ENCODE data around the gene RABEP1. TPM values are rescaled to one million over a fixed set of nuclear protein-coding genes. Genes with fewer than 3 reads are reported as not detected.
A peak's percentile ranks its signal among the peaks of the same experiment; 100 is the strongest.
"Not testable (repeated sequence)": the region's sequence is repeated elsewhere in the genome, so short reads cannot be mapped to it uniquely, and the experiment has no call there.

Gene RABEP1
- total RNA-seq, 1 donor from 2014 or later: 50.0 TPM

DNA sequence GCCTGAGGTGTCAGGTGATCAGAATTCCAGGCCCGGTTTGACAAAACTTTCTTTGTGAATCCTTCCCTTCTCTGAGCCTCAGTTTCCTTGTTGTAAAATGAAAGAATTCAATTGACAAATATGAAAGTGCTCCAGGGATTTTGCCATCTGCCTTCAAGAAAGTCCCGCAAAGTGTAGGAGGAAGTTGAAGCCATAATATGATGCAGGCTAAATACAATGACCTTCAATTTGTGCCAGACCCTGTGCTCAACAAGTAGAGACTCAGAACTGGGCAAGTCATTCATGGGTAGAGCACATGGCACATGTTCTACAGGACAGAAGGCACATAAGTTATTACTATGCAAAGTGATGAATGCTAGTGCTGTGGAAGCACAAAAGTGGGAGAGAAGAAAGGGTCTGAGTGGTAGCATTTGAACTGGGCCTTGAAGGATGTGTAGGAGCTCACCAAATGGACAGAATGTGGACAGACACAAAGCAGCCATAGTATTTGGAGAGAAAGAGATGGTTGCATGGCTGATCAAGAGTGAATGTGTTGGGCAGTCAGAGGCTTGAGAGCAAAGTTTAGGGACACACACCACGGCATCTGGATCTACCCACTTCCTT, 45.0 kb upstream of the RABEP1 start:
- Histone ChIP-seq H2AFZ (replicated peaks) (no peak overlapping the region), H3K4me2 (no peak overlapping the region), H3K27me3 (no peaks in the 10 kb centered on the region), H3F3A (ENCODE audit: low read depth) (no peaks in the 10 kb centered on the region), H3K4me1 (no peaks in the 10 kb centered on the region), H3K9me3 (ENCODE audit: low read depth) (no peaks in the 10 kb centered on the region), H3K79me2 (ENCODE audit: low read depth) (no peaks in the 10 kb centered on the region), H4K20me1 (ENCODE audit: low read depth) (no peaks in the 10 kb centered on the region), H3K9ac (no peak overlapping the region), H3K4me3 (no peak overlapping the region), H3K27ac (no peak overlapping the region), H3K36me3 (no peaks in the 10 kb centered on the region)
- Mint-ChIP-seq H3K27ac (no peak overlapping the region), H3K27me3 (ENCODE audit: insufficient read depth, low read depth) (no peaks in the 10 kb centered on the region), H3K4me3 (no peak overlapping the region), H3K9me3 (no peaks in the 10 kb centered on the region), H3K4me1 (peaks cover 8% of the 10 kb centered on the region), H3K36me3 (peaks cover 4% of the 10 kb centered on the region)
- DNase-seq (ENCODE audit: low spot score): no peak
- TF ChIP-seq, protein P1, sequence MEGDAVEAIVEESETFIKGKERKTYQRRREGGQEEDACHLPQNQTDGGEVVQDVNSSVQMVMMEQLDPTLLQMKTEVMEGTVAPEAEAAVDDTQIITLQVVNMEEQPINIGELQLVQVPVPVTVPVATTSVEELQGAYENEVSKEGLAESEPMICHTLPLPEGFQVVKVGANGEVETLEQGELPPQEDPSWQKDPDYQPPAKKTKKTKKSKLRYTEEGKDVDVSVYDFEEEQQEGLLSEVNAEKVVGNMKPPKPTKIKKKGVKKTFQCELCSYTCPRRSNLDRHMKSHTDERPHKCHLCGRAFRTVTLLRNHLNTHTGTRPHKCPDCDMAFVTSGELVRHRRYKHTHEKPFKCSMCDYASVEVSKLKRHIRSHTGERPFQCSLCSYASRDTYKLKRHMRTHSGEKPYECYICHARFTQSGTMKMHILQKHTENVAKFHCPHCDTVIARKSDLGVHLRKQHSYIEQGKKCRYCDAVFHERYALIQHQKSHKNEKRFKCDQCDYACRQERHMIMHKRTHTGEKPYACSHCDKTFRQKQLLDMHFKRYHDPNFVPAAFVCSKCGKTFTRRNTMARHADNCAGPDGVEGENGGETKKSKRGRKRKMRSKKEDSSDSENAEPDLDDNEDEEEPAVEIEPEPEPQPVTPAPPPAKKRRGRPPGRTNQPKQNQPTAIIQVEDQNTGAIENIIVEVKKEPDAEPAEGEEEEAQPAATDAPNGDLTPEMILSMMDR (IDR thresholded peaks at IDR 0.05): no peak

DNA sequence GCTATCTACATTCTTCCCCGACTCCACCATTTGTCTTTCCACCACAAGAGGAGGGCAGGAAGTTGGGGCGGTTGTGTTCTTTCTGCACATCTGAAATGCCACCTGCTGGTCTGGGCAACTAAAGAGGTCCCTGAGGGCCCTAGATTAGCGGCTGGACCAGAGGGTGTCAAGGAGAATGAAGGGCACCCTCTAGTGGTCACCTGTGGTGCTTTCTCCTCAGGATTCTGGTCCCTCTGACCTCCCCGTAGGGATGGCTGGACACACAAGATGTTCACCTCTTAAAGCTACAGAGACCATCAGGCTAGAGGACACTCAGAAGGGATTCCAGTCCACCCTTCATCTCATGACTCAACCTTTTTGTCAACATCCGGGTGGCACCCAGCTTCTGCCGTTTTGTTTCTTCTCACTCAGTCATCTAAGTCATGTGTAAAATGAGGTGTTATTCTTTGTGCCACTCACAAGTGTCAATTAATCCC, 44.5 kb upstream of the RABEP1 start:
- no peak overlapping the region for H3K27ac Mint-ChIP-seq
- no peaks in the 10 kb centered on the region for H4K20me1 ChIP-seq (ENCODE audit: low read depth)
- no peak overlapping the region for H3K4me2 ChIP-seq
- no peaks in the 10 kb centered on the region for H3K79me2 ChIP-seq (ENCODE audit: low read depth)
- no peak overlapping the region for H3K4me3 ChIP-seq
- no peaks in the 10 kb centered on the region for H3K27me3 ChIP-seq
- H3K9me3 Mint-ChIP-seq: no peaks in the 10 kb centered on the region
- H3K4me1 Mint-ChIP-seq: peaks cover 4% of the 10 kb centered on the region
- H3K4me3 Mint-ChIP-seq: no peak overlapping the region
- peak; percentile 77 for DNase-seq (ENCODE audit: low spot score)
- peaks cover 4% of the 10 kb centered on the region for H3K36me3 Mint-ChIP-seq
- H3K27me3 Mint-ChIP-seq (ENCODE audit: insufficient read depth, low read depth): no peaks in the 10 kb centered on the region
- no peaks in the 10 kb centered on the region for H3K9me3 ChIP-seq (ENCODE audit: low read depth)
- no peak overlapping the region for H3K9ac ChIP-seq
- no peaks in the 10 kb centered on the region for H3K36me3 ChIP-seq
- TF ChIP-seq, protein P1 (IDR thresholded peaks at IDR 0.05): peak; percentile 75
- TF ChIP-seq EZH2phosphoT487 (IDR thresholded peaks at IDR 0.05): no peak
- H3K4me1 ChIP-seq: no peaks in the 10 kb centered on the region
- no peak overlapping the region for H2AFZ ChIP-seq (replicated peaks)
- H3K27ac ChIP-seq: no peak overlapping the region
- H3F3A ChIP-seq (ENCODE audit: low read depth): no peaks in the 10 kb centered on the region

DNA sequence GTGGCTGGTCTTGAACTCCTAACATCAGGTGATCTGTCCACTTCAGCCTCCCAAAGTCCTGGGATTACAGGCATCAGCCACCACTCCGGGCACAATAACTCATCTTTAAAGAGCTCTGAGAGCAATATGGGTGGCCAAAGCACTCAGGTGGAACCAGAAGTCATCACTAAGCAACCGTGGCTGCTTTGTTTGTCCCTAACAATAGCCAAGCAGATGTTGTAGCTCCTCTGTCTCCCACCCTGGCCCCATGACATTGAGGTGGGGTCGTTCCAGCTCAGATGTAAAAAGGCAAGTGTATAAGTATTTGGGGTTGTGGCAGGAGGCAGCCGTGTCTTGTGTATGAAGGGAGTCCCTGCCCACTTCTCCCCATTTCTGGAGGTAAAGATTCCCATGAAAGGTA, 43.8 kb upstream of the RABEP1 start:
- Histone ChIP-seq H3K9me3 (ENCODE audit: low read depth) (no peaks in the 10 kb centered on the region), H3K27me3 (no peaks in the 10 kb centered on the region), H4K20me1 (ENCODE audit: low read depth) (no peaks in the 10 kb centered on the region), H3K79me2 (ENCODE audit: low read depth) (no peaks in the 10 kb centered on the region), H3K4me3 (no peak overlapping the region), H3F3A (ENCODE audit: low read depth) (no peaks in the 10 kb centered on the region), H2AFZ (replicated peaks) (no peak overlapping the region), H3K9ac (no peak overlapping the region), H3K27ac (no peak overlapping the region), H3K36me3 (no peaks in the 10 kb centered on the region), H3K4me1 (no peaks in the 10 kb centered on the region), H3K4me2 (no peak overlapping the region)
- Mint-ChIP-seq H3K4me1 (no peaks in the 10 kb centered on the region), H3K9me3 (no peaks in the 10 kb centered on the region), H3K4me3 (no peak overlapping the region), H3K27ac (no peak overlapping the region), H3K27me3 (ENCODE audit: insufficient read depth, low read depth) (no peaks in the 10 kb centered on the region), H3K36me3 (peaks cover 4% of the 10 kb centered on the region)
- DNase-seq (ENCODE audit: low spot score): no peak
- TF ChIP-seq, protein P1 (IDR thresholded peaks at IDR 0.05): no peak
- TF ChIP-seq EZH2phosphoT487 (IDR thresholded peaks at IDR 0.05) (no peak), EZH2 (IDR thresholded peaks at IDR 0.05) (no peak)

DNA sequence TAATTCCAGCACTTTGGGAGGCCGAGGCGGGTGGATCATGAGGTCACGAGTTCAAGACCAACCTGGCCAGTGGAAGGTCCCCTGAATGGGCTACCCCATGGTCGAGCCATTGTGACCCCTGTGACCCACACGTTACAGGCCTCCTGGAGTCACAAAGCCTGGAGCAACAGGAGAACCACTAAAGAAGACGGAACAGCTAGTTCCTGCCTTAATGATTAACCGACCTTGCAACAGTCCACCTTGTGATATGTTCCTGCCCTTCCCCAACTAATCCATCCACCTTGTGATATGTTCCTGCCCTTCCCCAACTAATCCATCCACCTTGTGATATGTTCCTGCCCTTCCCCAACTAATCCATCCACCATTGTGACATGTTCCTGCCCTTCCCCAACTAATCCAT, 42.3 kb upstream of the RABEP1 start:
- not testable (repeated sequence) for H3K9ac ChIP-seq; H3K4me1 Mint-ChIP-seq; H3K36me3 ChIP-seq; H3K4me3 ChIP-seq; H3K79me2 ChIP-seq (ENCODE audit: low read depth); H3K36me3 Mint-ChIP-seq; H3K27ac Mint-ChIP-seq; H3K9me3 ChIP-seq (ENCODE audit: low read depth); H3K27me3 ChIP-seq; H3K4me2 ChIP-seq; H4K20me1 ChIP-seq (ENCODE audit: low read depth); H3F3A ChIP-seq (ENCODE audit: low read depth); H3K27me3 Mint-ChIP-seq (ENCODE audit: insufficient read depth, low read depth); DNase-seq (ENCODE audit: low spot score); H2AFZ ChIP-seq (replicated peaks); H3K9me3 Mint-ChIP-seq; H3K4me3 Mint-ChIP-seq; H3K4me1 ChIP-seq; H3K27ac ChIP-seq

Measured in neural progenitor cell (in vitro differentiated cells).